Left lung (tissue), 10 donors: Measurements from ENCODE around the gene KIF13A. TPM values are rescaled to one million over a fixed set of nuclear protein-coding genes. Genes with fewer than 3 reads are reported as not detected.
"Not testable (repeated sequence)": the region's sequence is repeated elsewhere in the genome, so short reads cannot be mapped to it uniquely, and the experiment has no call there.

ENCODE experiments used
- ATAC-seq: fragments of 200-7000 bp; cut with Tn5 transposase; one replicate; pipeline ENCODE4 v1.9.1; 2020; ENCODE audit warnings: moderate library complexity
- DNase-seq, 4 donors: peaks; one replicate each; pipeline ENCODE4 v3.0.0-alpha.2; 2013 to 2020
- H3K27ac ChIP-seq, 2 donors: fragments of 200-600 bp; sonication (generic) in 1 of 2; one replicate each; pipeline versions ENCODE4 v1.5.0 to v1.8.0; 2020 to 2021
- H3K27me3 ChIP-seq, 2 donors: fragments of 200-600 bp; sonication (generic) in 1 of 2; one replicate each; pipeline versions ENCODE4 v1.5.0 to v1.8.0; 2020 to 2021
- H3K36me3 ChIP-seq, 2 donors: fragments of 200-600 bp; sonication (generic) in 1 of 2; one replicate each; pipeline versions ENCODE4 v1.5.0 to v1.8.0; 2020 to 2021
- H3K4me1 ChIP-seq, 2 donors: fragments of 200-600 bp; one replicate each; pipeline ENCODE4 v1.8.0; 2021
- H3K4me3 ChIP-seq, 2 donors: fragments of 200-600 bp; sonication (generic) in 1 of 2; one replicate each; pipeline versions ENCODE4 v1.5.0 to v1.8.0; 2020 to 2021; ENCODE audit warnings: mild to moderate bottlenecking in 1 of 2
- H3K9me3 ChIP-seq, 2 donors: fragments of 200-600 bp; sonication (generic) in 1 of 2; one replicate each; pipeline versions ENCODE4 v1.5.0 to v1.8.0; 2020 to 2021
- CTCF ChIP-seq, 2 donors: fragments of 200-600 bp; sonication (generic) in 1 of 2; IDR thresholded peaks; one replicate each; pipeline versions ENCODE4 v1.5.0 to v1.8.0; 2021; ENCODE audit warnings: antibody characterized with exemption in 2 of 2
- intact Hi-C, 2 donors: fragments of 100-400 bp; cut with DNase I; formaldehyde crosslinking; loops; one replicate each; pipeline versions ENCODE4 v1.11.2 to v1.14.2; 2022
- polyA plus RNA-seq, 6 donors: library from polyadenylated mRNA; unstranded; fragments of 120-200 nt; gene quantifications; one replicate each; pipeline ENCODE4 v1.2.1, GENCODE V29; 2013; ENCODE audit not compliant: insufficient read length in 6 of 6
- total RNA-seq, 2 donors: library from RNA; stranded (reverse); fragmentation: NEBNext Ultra II Directional; extraction: Animal tissue kit (Norgen Biotek cat#: 25700); gene quantifications; one replicate each; pipeline ENCODE4 v1.2.1, GENCODE V29; 2021
- donor health status: DM: no; HTN: yes; CAD: no.
- donor health status: DM: no; HTN: no; CAD: no.

Gene KIF13A
- total and polyA plus RNA-seq, 8 donors: 42.1 to 50.1 (median 46.3) TPM

GRCh38 chr6:18023891-18024290 is 36.5 kb upstream of the KIF13A start:
- Histone ChIP-seq H3K4me1 (no peaks in the 10 kb centered on the region), H3K27ac (no peak overlapping the region), H3K27me3 (peaks cover 0 to 13% of the 10 kb centered on the region in 2 donors), H3K9me3 (peaks cover 0 to 2% of the 10 kb centered on the region in 2 donors), H3K4me3 (no peak overlapping the region), H3K36me3 (no peaks in the 10 kb centered on the region)
- ATAC-seq: no peak
- TF ChIP-seq CTCF (IDR thresholded peaks at IDR 0.05): no peak
- intact Hi-C loops: no loop called here
- no peak for DNase-seq

GRCh38 chr6:18022398-18023231 is 35.2 kb upstream of the KIF13A start:
- no peaks in the 10 kb centered on the region for H3K36me3 ChIP-seq
- H3K27ac ChIP-seq: no peak overlapping the region
- no peaks in the 10 kb centered on the region for H3K4me1 ChIP-seq
- no peak for TF ChIP-seq CTCF (IDR thresholded peaks at IDR 0.05)
- DNase-seq: no peak
- H3K9me3 ChIP-seq: peaks cover 0 to 2% of the 10 kb centered on the region in 2 donors
- no peak overlapping the region for H3K4me3 ChIP-seq
- intact Hi-C loops: no loop called here
- no peak for ATAC-seq
- peaks cover 0 to 13% of the 10 kb centered on the region in 2 donors for H3K27me3 ChIP-seq

- intact Hi-C loops: no loop called here
- ATAC-seq (no peak), DNase-seq (no peak)
- peaks cover 0 to 2% of the 10 kb centered on the region in 2 donors for H3K9me3 ChIP-seq
- peaks cover 0 to 13% of the 10 kb centered on the region in 2 donors for H3K27me3 ChIP-seq
- H3K4me1 ChIP-seq: no peaks in the 10 kb centered on the region
- no peak for TF ChIP-seq CTCF (IDR thresholded peaks at IDR 0.05)
- H3K4me3 ChIP-seq: no peak overlapping the region
- H3K36me3 ChIP-seq: no peaks in the 10 kb centered on the region
- no peak overlapping the region for H3K27ac ChIP-seq
Measured at GRCh38 chr6:18021166-18021850, 33.9 kb upstream of the KIF13A start.

GRCh38 chr6:18020545-18020944 is 33.1 kb upstream of the KIF13A start:
- H3K4me3 ChIP-seq, H3K36me3 ChIP-seq, H3K4me1 ChIP-seq, H3K27ac ChIP-seq, H3K9me3 ChIP-seq, intact Hi-C loops, DNase-seq, ATAC-seq: not testable (repeated sequence)
- H3K27me3 ChIP-seq: peaks cover 0 to 13% of the 10 kb centered on the region in 2 donors

GRCh38 chr6:18019539-18020534 is 32.4 kb upstream of the KIF13A start:
- H3K4me3 ChIP-seq: no peak overlapping the region
- intact Hi-C loops: no loop called here
- H3K36me3 ChIP-seq: no peaks in the 10 kb centered on the region
- ATAC-seq (peak; percentile 46), DNase-seq (no peak)
- H3K27me3 ChIP-seq: peaks cover 0 to 13% of the 10 kb centered on the region in 2 donors
- peaks cover 0 to 2% of the 10 kb centered on the region in 2 donors for H3K9me3 ChIP-seq
- no peaks in the 10 kb centered on the region for H3K4me1 ChIP-seq
- no peak overlapping the region for H3K27ac ChIP-seq
- TF ChIP-seq CTCF (IDR thresholded peaks at IDR 0.05): no peak

- DNase-seq, H3K4me3 ChIP-seq, H3K27ac ChIP-seq, H3K36me3 ChIP-seq, intact Hi-C loops, H3K9me3 ChIP-seq, H3K4me1 ChIP-seq, ATAC-seq: not testable (repeated sequence)
- H3K27me3 ChIP-seq: peaks cover 0 to 13% of the 10 kb centered on the region in 2 donors
Measured at GRCh38 chr6:18019133-18019532, 31.7 kb upstream of the KIF13A start.
